Measurements from ENCODE around the gene ISOC2. TPM values are rescaled to one million over a fixed set of nuclear protein-coding genes. Genes with fewer than 3 reads are reported as not detected.

Gene ISOC2
- total and polyA plus RNA-seq, 9 of the 15 experiments (the other 6 are each of a cell fraction or from before 2014, with no cell fraction given) = 1.2 to 229 (median 58.3) TPM

DNA sequence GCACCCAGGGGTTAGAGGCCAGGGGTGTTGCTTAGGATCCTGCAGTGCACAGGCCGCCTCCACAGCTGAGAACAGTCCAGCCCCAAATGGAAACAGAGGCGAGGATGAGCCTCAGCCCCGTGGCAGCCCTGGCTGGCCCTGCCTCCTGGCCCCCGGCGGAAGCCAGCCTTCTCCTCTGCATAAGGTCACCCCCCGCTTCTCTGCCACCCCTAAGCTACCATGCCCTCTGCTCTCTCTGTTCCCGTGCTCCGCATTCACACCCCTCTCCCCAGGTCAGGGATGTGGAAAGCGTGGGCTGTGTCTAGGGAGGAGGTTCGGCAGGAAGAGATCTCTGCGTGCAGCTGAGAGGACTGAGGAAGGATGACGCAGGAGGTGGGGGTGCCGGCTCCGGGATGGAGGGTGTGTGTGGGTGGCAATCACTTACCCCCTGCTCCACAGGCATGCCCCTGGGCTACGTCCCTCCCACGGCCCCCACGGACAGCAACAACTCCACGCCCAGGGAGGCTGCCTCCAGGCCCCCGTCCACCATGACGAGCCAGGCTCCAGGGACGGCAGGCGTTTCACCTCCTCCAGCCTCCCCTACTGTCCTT lies 32.8 kb upstream of the ISOC2 start (continued):
- TF ChIP-seq HNRNPL (IDR thresholded peaks at IDR 0.05; ENCODE audit: low read depth, low read length) (no peak), KDM5B (IDR thresholded peaks at IDR 0.05; ENCODE audit: insufficient replicate concordance, low read depth, low read length) (peak; percentile 34), RBM39 (optimal IDR thresholded peaks at IDR 0.05; ENCODE audit: low read depth, low read length) (no peak), CAMTA2 (CRISPR knock-in tag; conservative IDR thresholded peaks at IDR 0.05) (no peak), DMBX1 (CRISPR knock-in tag; IDR thresholded peaks at IDR 0.05; ENCODE audit: borderline replicate concordance) (no peak), CEBPG (CRISPR knock-in tag; IDR thresholded peaks at IDR 0.05) (no peak), CEBPG (tag; conservative IDR thresholded peaks at IDR 0.05 in 1 of 2, IDR thresholded peaks at IDR 0.05 in 1 of 2) (no peak), ERF (CRISPR knock-in tag; IDR thresholded peaks at IDR 0.05) (peak; percentile 67; the same call in 1 of the 2 replicates), ZFX (CRISPR knock-in tag; IDR thresholded peaks at IDR 0.05) (no peak), MTF1 (CRISPR knock-in tag; IDR thresholded peaks at IDR 0.05; ENCODE audit: borderline replicate concordance) (no peak)
- TF ChIP-seq, protein P1, sequence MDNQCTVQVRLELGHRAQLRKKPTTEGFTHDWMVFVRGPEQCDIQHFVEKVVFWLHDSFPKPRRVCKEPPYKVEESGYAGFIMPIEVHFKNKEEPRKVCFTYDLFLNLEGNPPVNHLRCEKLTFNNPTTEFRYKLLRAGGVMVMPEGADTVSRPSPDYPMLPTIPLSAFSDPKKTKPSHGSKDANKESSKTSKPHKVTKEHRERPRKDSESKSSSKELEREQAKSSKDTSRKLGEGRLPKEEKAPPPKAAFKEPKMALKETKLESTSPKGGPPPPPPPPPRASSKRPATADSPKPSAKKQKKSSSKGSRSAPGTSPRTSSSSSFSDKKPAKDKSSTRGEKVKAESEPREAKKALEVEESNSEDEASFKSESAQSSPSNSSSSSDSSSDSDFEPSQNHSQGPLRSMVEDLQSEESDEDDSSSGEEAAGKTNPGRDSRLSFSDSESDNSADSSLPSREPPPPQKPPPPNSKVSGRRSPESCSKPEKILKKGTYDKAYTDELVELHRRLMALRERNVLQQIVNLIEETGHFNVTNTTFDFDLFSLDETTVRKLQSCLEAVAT (IDR thresholded peaks at IDR 0.05) = peak in 1 of 2 experiments; percentile 93; a peak in 2 of 4 replicates
- TF ChIP-seq, protein P2, sequence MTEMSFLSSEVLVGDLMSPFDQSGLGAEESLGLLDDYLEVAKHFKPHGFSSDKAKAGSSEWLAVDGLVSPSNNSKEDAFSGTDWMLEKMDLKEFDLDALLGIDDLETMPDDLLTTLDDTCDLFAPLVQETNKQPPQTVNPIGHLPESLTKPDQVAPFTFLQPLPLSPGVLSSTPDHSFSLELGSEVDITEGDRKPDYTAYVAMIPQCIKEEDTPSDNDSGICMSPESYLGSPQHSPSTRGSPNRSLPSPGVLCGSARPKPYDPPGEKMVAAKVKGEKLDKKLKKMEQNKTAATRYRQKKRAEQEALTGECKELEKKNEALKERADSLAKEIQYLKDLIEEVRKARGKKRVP (CRISPR knock-in tag; IDR thresholded peaks at IDR 0.05) = no peak
- TF ChIP-seq, protein P3, sequence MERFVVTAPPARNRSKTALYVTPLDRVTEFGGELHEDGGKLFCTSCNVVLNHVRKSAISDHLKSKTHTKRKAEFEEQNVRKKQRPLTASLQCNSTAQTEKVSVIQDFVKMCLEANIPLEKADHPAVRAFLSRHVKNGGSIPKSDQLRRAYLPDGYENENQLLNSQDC (CRISPR knock-in tag; IDR thresholded peaks at IDR 0.05) = no peak
- TF ChIP-seq, protein P4, sequence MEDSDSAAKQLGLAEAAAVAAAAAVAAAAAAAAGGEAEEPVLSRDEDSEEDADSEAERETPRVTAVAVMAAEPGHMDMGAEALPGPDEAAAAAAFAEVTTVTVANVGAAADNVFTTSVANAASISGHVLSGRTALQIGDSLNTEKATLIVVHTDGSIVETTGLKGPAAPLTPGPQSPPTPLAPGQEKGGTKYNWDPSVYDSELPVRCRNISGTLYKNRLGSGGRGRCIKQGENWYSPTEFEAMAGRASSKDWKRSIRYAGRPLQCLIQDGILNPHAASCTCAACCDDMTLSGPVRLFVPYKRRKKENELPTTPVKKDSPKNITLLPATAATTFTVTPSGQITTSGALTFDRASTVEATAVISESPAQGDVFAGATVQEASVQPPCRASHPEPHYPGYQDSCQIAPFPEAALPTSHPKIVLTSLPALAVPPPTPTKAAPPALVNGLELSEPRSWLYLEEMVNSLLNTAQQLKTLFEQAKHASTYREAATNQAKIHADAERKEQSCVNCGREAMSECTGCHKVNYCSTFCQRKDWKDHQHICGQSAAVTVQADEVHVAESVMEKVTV (CRISPR knock-in tag; IDR thresholded peaks at IDR 0.05) = no peak
- TF ChIP-seq, protein P5, sequence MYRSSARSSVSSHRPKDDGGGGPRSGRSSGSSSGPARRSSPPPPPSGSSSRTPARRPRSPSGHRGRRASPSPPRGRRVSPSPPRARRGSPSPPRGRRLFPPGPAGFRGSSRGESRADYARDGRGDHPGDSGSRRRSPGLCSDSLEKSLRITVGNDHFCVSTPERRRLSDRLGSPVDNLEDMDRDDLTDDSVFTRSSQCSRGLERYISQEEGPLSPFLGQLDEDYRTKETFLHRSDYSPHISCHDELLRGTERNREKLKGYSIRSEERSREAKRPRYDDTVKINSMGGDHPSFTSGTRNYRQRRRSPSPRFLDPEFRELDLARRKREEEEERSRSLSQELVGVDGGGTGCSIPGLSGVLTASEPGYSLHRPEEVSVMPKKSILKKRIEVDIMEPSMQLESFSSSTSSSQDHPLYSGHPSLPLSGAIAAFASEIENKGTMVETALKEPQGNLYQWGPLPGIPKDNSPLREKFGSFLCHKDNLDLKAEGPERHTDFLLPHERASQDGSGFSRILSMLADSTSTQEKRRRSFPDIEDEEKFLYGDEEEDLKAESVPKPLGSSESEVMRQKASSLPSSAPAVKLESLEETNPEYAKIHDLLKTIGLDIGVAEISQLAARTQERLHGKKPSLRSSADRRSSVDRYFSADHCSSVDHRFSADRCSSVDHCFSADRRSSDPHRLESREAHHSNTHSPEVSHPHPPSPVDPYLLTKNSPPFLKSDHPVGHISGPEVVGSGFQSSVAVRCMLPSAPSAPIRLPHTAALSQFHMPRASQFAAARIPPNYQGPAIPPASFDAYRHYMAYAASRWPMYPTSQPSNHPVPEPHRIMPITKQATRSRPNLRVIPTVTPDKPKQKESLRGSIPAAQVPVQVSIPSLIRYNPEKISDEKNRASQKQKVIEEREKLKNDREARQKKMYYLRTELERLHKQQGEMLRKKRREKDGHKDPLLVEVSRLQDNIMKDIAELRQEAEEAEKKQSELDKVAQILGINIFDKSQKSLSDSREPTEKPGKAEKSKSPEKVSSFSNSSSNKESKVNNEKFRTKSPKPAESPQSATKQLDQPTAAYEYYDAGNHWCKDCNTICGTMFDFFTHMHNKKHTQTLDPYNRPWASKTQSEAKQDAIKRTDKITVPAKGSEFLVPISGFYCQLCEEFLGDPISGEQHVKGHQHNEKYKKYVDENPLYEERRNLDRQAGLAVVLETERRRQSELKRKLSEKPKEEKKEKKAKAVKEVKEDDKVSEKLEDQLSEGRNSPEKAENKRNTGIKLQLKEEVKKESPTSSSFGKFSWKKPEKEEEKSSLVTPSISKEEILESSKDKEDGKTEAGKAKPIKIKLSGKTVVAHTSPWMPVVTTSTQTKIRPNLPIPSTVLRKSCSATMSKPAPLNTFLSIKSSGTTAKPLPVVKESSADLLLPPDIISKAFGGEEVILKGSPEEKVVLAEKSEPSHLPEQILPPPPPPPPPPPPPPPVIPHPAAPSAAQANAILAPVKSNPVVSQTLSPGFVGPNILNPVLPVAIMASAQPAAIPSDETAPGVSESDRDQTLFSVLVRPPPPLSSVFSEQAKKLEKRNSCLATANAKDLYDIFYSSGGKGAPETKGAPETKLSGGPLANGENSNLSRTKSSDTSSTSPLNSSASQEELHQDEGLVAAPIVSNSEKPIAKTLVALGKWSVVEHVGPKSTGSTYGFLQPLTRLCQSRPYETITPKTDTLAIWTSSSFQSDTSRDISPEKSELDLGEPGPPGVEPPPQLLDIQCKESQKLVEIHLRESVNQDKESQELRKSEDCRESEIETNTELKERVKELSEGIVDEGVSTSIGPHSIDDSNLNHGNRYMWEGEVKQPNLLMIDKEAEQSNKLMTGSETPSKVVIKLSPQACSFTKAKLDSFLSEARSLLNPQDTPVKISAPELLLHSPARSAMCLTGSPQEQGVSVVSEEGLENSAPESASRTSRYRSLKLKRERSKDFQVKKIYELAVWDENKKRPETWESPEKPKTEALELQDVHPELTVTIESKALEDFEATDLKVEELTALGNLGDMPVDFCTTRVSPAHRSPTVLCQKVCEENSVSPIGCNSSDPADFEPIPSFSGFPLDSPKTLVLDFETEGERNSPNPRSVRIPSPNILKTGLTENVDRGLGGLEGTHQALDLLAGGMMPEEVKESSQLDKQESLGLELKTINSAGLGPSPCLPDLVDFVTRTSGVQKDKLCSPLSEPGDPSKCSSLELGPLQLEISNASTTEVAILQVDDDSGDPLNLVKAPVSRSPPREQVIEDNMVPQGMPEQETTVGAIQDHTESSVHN (IDR thresholded peaks at IDR 0.05; ENCODE audit: borderline replicate concordance in 1 of 2, low read depth in 1 of 2) = no peak
